Colonic mucosa (tissue), 4 donors: ENCODE measurements around the gene LBP. TPM values are rescaled to one million over a fixed set of nuclear protein-coding genes. Genes with fewer than 3 reads are reported as not detected.
"Not testable (repeated sequence)": the region's sequence is repeated elsewhere in the genome, so short reads cannot be mapped to it uniquely, and the experiment has no call there.

Experiments used
- DNase-seq: peaks from one replicate; pipeline ENCODE4 v3.0.0-alpha.2; 2020
- H3K27ac ChIP-seq: fragments of 200-600 bp; one replicate; pipeline ENCODE4 v1.8.0; 2021
- H3K27me3 ChIP-seq: fragments of 200-600 bp; one replicate; pipeline ENCODE4 v1.8.0; 2021
- H3K36me3 ChIP-seq: fragments of 200-600 bp; one replicate; pipeline ENCODE4 v1.8.0; 2021
- H3K4me1 ChIP-seq: fragments of 200-600 bp; one replicate; pipeline ENCODE4 v1.8.0; 2021; ENCODE audit warnings: mild to moderate bottlenecking
- H3K4me3 ChIP-seq: fragments of 200-600 bp; one replicate; pipeline ENCODE4 v1.8.0; 2021
- H3K9ac ChIP-seq, 2 donors: one replicate each; pipeline ENCODE4 v1.7.0; 2013; ENCODE audit warnings: control low read depth in 2 of 2, low read depth in 2 of 2, low read length in 2 of 2
- H3K9me3 ChIP-seq: fragments of 200-600 bp; one replicate; pipeline ENCODE4 v1.8.0; 2021
- intact Hi-C: fragments of 100-400 bp; cut with DNase I; formaldehyde crosslinking; loops from one replicate; pipeline ENCODE4 v1.14.1; 2022
- total RNA-seq, 2 donors: library from RNA; stranded (reverse); fragmentation: NEBNext Ultra II Directional in 1 of 2; extraction: Animal tissue kit (Norgen Biotek cat#: 25700) in 1 of 2; gene quantifications; one replicate each; pipeline ENCODE4 v1.2.1, GENCODE V29; 2021
- TF ChIP-seq, protein P1 (sequence below): fragments of 200-600 bp; IDR thresholded peaks from one replicate; pipeline ENCODE4 v1.8.0; 2022; ENCODE audit warnings: antibody characterized with exemption, mild to moderate bottlenecking
- donor health status: healthy.
- donor health status: DM: no; HTN: no; CAD: no.
- donor health status: DM: no; HTN: no; CAD: no.

Gene LBP
- total RNA-seq, 2 donors from 2014 or later, result 0.32 TPM; not detected in 1

GRCh38 chr20:38402089-38402488 lies 55.8 kb downstream of the LBP start:
- Histone ChIP-seq H3K9ac (no peak overlapping the region), H3K9me3 (no peaks in the 10 kb centered on the region), H3K27me3 (no peaks in the 10 kb centered on the region), H3K36me3 (no peaks in the 10 kb centered on the region), H3K4me1 (no peaks in the 10 kb centered on the region), H3K27ac (no peak overlapping the region), H3K4me3 (no peak overlapping the region)
- DNase-seq, result no peak
- TF ChIP-seq, protein P1, sequence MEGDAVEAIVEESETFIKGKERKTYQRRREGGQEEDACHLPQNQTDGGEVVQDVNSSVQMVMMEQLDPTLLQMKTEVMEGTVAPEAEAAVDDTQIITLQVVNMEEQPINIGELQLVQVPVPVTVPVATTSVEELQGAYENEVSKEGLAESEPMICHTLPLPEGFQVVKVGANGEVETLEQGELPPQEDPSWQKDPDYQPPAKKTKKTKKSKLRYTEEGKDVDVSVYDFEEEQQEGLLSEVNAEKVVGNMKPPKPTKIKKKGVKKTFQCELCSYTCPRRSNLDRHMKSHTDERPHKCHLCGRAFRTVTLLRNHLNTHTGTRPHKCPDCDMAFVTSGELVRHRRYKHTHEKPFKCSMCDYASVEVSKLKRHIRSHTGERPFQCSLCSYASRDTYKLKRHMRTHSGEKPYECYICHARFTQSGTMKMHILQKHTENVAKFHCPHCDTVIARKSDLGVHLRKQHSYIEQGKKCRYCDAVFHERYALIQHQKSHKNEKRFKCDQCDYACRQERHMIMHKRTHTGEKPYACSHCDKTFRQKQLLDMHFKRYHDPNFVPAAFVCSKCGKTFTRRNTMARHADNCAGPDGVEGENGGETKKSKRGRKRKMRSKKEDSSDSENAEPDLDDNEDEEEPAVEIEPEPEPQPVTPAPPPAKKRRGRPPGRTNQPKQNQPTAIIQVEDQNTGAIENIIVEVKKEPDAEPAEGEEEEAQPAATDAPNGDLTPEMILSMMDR, result no peak
- intact Hi-C loops, result no loop called here

DNA sequence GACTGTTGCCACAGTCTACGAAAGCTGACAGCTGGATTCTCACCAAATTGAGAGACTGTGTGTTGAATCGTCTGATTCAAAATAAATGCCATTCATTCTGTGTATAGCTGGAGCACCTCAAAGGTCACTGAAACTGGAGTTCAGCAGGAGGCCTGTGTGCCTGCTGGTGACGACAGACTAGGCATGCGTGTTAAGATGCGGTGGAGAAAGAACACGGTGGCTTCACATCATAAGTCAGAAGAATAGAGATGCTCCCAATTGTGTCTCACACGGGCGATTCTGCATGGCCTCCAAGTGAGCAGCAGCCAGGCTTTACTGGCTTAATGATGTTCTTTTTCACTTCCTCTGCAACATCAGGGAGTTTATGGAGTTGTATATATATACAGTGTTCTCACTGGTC lies 56.5 kb downstream of the LBP start:
- Histone ChIP-seq H3K9ac (no peak overlapping the region), H3K4me1 (no peaks in the 10 kb centered on the region), H3K27me3 (no peaks in the 10 kb centered on the region), H3K27ac (no peak overlapping the region), H3K9me3 (no peaks in the 10 kb centered on the region), H3K4me3 (no peak overlapping the region), H3K36me3 (no peaks in the 10 kb centered on the region)
- TF ChIP-seq, protein P1, result no peak
- intact Hi-C loops, result no loop called here
- no peak for DNase-seq

DNA sequence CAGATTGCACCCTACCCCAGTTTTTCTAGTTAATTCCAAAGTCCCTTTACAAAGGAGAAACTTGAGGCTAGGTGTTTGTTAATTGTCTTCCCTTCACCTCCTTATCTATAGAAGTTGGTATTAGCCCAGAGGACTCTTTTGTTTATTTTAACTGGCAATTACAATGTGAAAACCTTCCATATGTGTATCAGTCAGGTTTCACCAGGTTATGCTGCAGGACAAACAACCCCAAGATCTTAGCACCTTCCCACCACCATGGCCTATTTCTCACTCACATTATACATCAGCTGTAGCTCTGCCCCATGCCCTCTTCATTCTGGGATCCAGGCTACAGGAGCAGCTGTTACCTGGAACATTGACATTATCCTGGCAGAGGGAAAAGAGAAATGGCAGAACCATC lies 57.7 kb downstream of the LBP start:
- TF ChIP-seq, protein P1, result no peak
- intact Hi-C loops, result no loop called here
- Histone ChIP-seq H3K27ac (no peak overlapping the region), H3K36me3 (no peaks in the 10 kb centered on the region), H3K4me3 (no peak overlapping the region), H3K9ac (no peak overlapping the region), H3K9me3 (no peaks in the 10 kb centered on the region), H3K27me3 (no peaks in the 10 kb centered on the region), H3K4me1 (no peaks in the 10 kb centered on the region)
- DNase-seq, result no peak

DNA sequence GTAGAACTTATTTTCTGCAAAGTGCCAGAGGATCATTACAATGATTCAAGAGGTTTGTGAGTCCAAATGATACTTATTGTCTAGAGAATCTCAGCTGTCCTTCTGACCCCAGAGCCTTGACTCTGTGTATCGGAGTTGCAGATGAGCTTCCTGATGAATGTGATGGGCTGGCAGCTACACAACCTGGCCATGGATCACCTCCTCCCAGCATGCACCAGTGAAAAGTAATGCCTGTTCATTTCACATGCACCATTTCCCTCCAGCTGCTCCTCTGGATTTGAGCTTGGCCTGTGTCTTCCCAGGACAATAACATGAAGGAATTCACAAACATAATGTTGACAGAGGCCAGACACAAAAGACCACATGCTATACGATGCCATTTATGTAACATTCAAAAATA lies 58.9 kb downstream of the LBP start:
- H3K27me3 ChIP-seq, result no peaks in the 10 kb centered on the region
- H3K36me3 ChIP-seq, result no peaks in the 10 kb centered on the region
- H3K4me3 ChIP-seq, result no peak overlapping the region
- no peaks in the 10 kb centered on the region for H3K9me3 ChIP-seq
- intact Hi-C loops, result no loop called here
- no peak for DNase-seq
- TF ChIP-seq, protein P1, result no peak
- no peaks in the 10 kb centered on the region for H3K4me1 ChIP-seq
- no peak overlapping the region for H3K27ac ChIP-seq
- no peak overlapping the region for H3K9ac ChIP-seq

DNA sequence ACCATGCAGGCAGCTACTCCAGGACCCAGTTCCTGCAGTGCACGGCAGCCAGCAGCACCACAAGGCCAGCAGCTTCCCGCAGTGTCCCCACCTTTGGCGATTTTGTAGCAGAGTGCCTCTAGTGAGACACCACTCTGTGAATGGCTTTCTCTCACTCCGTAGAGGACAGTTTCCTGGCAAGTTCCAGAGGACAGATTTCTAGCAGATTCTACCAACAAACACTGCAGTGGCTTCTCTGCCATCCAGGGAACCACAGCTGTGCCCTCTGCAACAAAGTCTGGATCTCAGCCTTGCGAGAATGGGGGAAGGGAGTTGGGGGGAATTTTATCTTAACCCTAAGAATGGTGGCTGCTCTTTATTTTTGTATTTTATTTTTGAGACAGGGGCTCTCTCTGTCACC lies 60.2 kb downstream of the LBP start:
- no peaks in the 10 kb centered on the region for H3K9me3 ChIP-seq
- H3K27ac ChIP-seq, result no peak overlapping the region
- no peaks in the 10 kb centered on the region for H3K27me3 ChIP-seq
- TF ChIP-seq, protein P1, result no peak
- H3K9ac ChIP-seq, result no peak overlapping the region
- no peak overlapping the region for H3K4me3 ChIP-seq
- H3K36me3 ChIP-seq, result no peaks in the 10 kb centered on the region
- intact Hi-C loops, result no loop called here
- no peak for DNase-seq
- H3K4me1 ChIP-seq, result no peaks in the 10 kb centered on the region

GRCh38 chr20:38407321-38407720 lies 61.0 kb downstream of the LBP start:
- no peaks in the 10 kb centered on the region for H3K27me3 ChIP-seq
- H3K4me3 ChIP-seq, result no peak overlapping the region
- no peak for DNase-seq
- intact Hi-C loops, result no loop called here
- H3K4me1 ChIP-seq, result no peaks in the 10 kb centered on the region
- H3K36me3 ChIP-seq, result no peaks in the 10 kb centered on the region
- no peaks in the 10 kb centered on the region for H3K9me3 ChIP-seq
- no peak overlapping the region for H3K27ac ChIP-seq
- H3K9ac ChIP-seq, result no peak overlapping the region
- TF ChIP-seq, protein P1, result no peak

DNA sequence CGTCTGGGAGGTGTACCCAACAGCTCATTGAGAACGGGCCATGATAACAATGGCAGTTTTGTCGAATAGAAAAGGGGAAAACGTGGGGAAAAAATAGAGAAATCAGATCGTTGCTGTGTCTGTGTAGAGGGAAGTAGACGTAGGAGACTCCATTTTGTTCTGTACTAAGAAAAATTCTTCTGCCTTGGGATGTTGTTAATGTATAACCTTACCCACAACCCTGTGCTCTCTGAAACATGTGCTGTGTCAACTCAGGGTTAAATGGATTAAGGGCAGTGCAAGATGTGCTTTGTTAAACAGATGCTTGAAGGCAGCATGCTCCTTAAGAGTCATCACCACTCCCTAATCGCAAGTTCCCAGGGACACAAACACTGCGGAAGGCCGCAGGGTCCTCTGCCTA lies 61.5 kb downstream of the LBP start:
- DNase-seq, H3K36me3 ChIP-seq, intact Hi-C loops, H3K4me1 ChIP-seq, H3K27ac ChIP-seq, H3K9ac ChIP-seq, H3K4me3 ChIP-seq, H3K27me3 ChIP-seq, H3K9me3 ChIP-seq: not testable (repeated sequence)
